Caco-2 (cell line): ENCODE data around the gene SEMG1. TPM values are rescaled to one million over a fixed set of nuclear protein-coding genes. Genes with fewer than 3 reads are reported as not detected.

Experiments used
- BruUV-seq: library from RNA; stranded (reverse); fragments of 400-500 nt; replicated peaks from 2 replicates; lab custom pipeline; 2021; lab: Mats Ljungman, UMichigan
- CTCF ChIA-PET: fragments of 300-600 bp; sonication (Branson Sonifier 250); formaldehyde crosslinking; loops from one replicate; lab custom pipeline; 2022; ENCODE audit warnings: antibody characterized with exemption; lab: Charles Lee
- POLR2A ChIA-PET: fragments of 300-600 bp; sonication (Branson Sonifier 250); formaldehyde crosslinking; loops from one replicate; lab custom pipeline; 2022; ENCODE audit warnings: antibody characterized with exemption; lab: Charles Lee
- DNase-seq, 2 experiments: peaks; one replicate each; pipeline versions ENCODE4 v3.0.0 to v3.0.0-alpha.2; 2020 to 2022
- H3K27me3 ChIP-seq: replicated peaks from 2 replicates; pipeline ENCODE4 v1.6.0; 2011; ENCODE audit warnings: low read length; ENCODE audit not compliant: control insufficient read depth, insufficient read depth
- H3K36me3 ChIP-seq: 2 replicates; pipeline ENCODE4 v1.5.1; 2011; ENCODE audit warnings: low read length; ENCODE audit not compliant: control insufficient read depth, insufficient read depth
- H3K4me1 ChIP-seq: fragments of 250-450 bp; sonication (Bioruptor Pico); 2 replicates; pipeline ENCODE4 v1.5.1; 2020; ENCODE audit warnings: mild to moderate bottlenecking
- H3K4me3 ChIP-seq: 2 replicates; pipeline ENCODE4 v1.5.1; 2011; ENCODE audit warnings: low read depth, mild to moderate bottlenecking, control low read depth, low read length
- H3K9me3 ChIP-seq: fragments of 250-450 bp; sonication (Bioruptor Pico); 2 replicates; pipeline ENCODE4 v1.5.1; 2020; ENCODE audit warnings: mild to moderate bottlenecking, moderate library complexity
- H3K27ac Mint-ChIP-seq: one replicate; pipeline ENCODE4 v1.8.0; 2022; ENCODE audit warnings: mixed read lengths; ENCODE audit not compliant: unreplicated experiment
- H3K27me3 Mint-ChIP-seq: one replicate; pipeline ENCODE4 v1.8.0; 2022; ENCODE audit warnings: mixed read lengths; ENCODE audit not compliant: insufficient read depth, unreplicated experiment
- H3K36me3 Mint-ChIP-seq: one replicate; pipeline ENCODE4 v1.8.0; 2022; ENCODE audit warnings: mild to moderate bottlenecking, mixed read lengths; ENCODE audit not compliant: insufficient read depth, unreplicated experiment
- H3K4me1 Mint-ChIP-seq: one replicate; pipeline ENCODE4 v1.8.0; 2022; ENCODE audit warnings: low read depth, mixed read lengths; ENCODE audit not compliant: unreplicated experiment
- H3K4me3 Mint-ChIP-seq: one replicate; pipeline ENCODE4 v1.8.0; 2022; ENCODE audit warnings: mild to moderate bottlenecking, moderate library complexity, mixed read lengths; ENCODE audit not compliant: unreplicated experiment
- H3K9me3 Mint-ChIP-seq: one replicate; pipeline ENCODE4 v1.8.0; 2022; ENCODE audit warnings: mixed read lengths; ENCODE audit not compliant: unreplicated experiment
- CTCF ChIP-seq, 2 experiments: fragments of 200-600 bp in 1 of 2; IDR thresholded peaks; 1 replicate in 1 of 2; 2 replicates in 1 of 2; pipeline versions ENCODE4 v1.5.1 to v1.8.0; 2011 to 2022; ENCODE audit warnings: antibody characterized with exemption in 1 of 2, control low read depth in 1 of 2, inconsistent platforms in 1 of 2, low read depth in 1 of 2, low read length in 1 of 2, mild to moderate bottlenecking in 1 of 2, moderate library complexity in 1 of 2; ENCODE audit not compliant: insufficient read depth in 1 of 2, severe bottlenecking in 1 of 2, unreplicated experiment in 1 of 2
- intact Hi-C: fragments of 100-400 bp; cut with micrococcal nuclease; formaldehyde crosslinking; loops from one replicate; pipeline ENCODE4 v1.10.0; 2022; ENCODE audit not compliant: unreplicated experiment
- total RNA-seq: library from RNA; stranded (reverse); gene quantifications from 2 replicates; pipeline ENCODE4 v1.2.3, GENCODE V29; 2022

The SEMG1 gene
- total RNA-seq, 1 experiment from 2014 or later, result not detected

- no peaks in the 10 kb centered on the region for H3K9me3 ChIP-seq
- no peak for DNase-seq
- POLR2A ChIA-PET, result no interaction called here
- intact Hi-C loops, result no loop called here
- peaks cover 6% of the 10 kb centered on the region for H3K4me1 ChIP-seq
- H3K27me3 ChIP-seq, result no peaks in the 10 kb centered on the region
- no peak overlapping the region for H3K27ac Mint-ChIP-seq
- peaks cover 6% of the 10 kb centered on the region for H3K4me1 Mint-ChIP-seq
- peaks cover 22% of the 10 kb centered on the region for H3K27me3 Mint-ChIP-seq
- H3K4me3 Mint-ChIP-seq, result no peak overlapping the region
- CTCF ChIA-PET, result interaction anchor here (1.1 kb wide), 1 partner anchor 42 kb away, joined by 3 read pairs; no protein-coding TSS in a partner anchor
- no peak for TF ChIP-seq CTCF (IDR thresholded peaks at IDR 0.05; ENCODE audit: insufficient read depth in 1 of 2, low read depth in 1 of 2, low read length in 1 of 2, severe bottlenecking in 1 of 2, unreplicated experiment in 1 of 2)
- no TSS peak for BruUV-seq
- H3K4me3 ChIP-seq, result no peak overlapping the region
- H3K36me3 Mint-ChIP-seq, result no peaks in the 10 kb centered on the region
- H3K36me3 ChIP-seq, result no peaks in the 10 kb centered on the region
- H3K9me3 Mint-ChIP-seq, result no peaks in the 10 kb centered on the region
Measured at GRCh38 chr20:45251884-45252560, 45.2 kb downstream of the SEMG1 start.

GRCh38 chr20:45253261-45253660 lies 46.4 kb downstream of the SEMG1 start:
- peaks cover 6% of the 10 kb centered on the region for H3K4me1 Mint-ChIP-seq
- POLR2A ChIA-PET, result no interaction called here
- Histone ChIP-seq H3K4me3 (no peak overlapping the region), H3K4me1 (peaks cover 6% of the 10 kb centered on the region), H3K9me3 (no peaks in the 10 kb centered on the region), H3K36me3 (no peaks in the 10 kb centered on the region), H3K27me3 (no peaks in the 10 kb centered on the region)
- no peak for DNase-seq
- peaks cover 16% of the 10 kb centered on the region for H3K27me3 Mint-ChIP-seq
- intact Hi-C loops, result no loop called here
- no peak overlapping the region for H3K4me3 Mint-ChIP-seq
- BruUV-seq, result no TSS peak
- H3K36me3 Mint-ChIP-seq, result no peaks in the 10 kb centered on the region
- H3K27ac Mint-ChIP-seq, result no peak overlapping the region
- H3K9me3 Mint-ChIP-seq, result no peaks in the 10 kb centered on the region
- TF ChIP-seq CTCF (IDR thresholded peaks at IDR 0.05; ENCODE audit: insufficient read depth in 1 of 2, low read depth in 1 of 2, low read length in 1 of 2, severe bottlenecking in 1 of 2, unreplicated experiment in 1 of 2), result no peak
- CTCF ChIA-PET, result interaction anchor here (0.7 to 1.1 kb wide), 2 partner anchors 41 to 542 kb away, joined by 3 read pairs; no protein-coding TSS in a partner anchor

- ChIA-PET CTCF (interaction anchor here (1.0 to 2.1 kb wide), 4 partner anchors 27 to 211 kb away, joined by 3 to 10 read pairs (median 6); no protein-coding TSS in a partner anchor), POLR2A (interaction anchor here (0.6 kb wide), 1 partner anchor 10 kb away, joined by 3 read pairs; no protein-coding TSS in a partner anchor)
- peaks cover 11% of the 10 kb centered on the region for H3K27me3 Mint-ChIP-seq
- H3K27me3 ChIP-seq, result no peaks in the 10 kb centered on the region
- peaks cover 6% of the 10 kb centered on the region for H3K4me1 Mint-ChIP-seq
- no peak within 1 kb of the TSS for H3K4me3 Mint-ChIP-seq
- H3K9me3 ChIP-seq, result no peaks in the 10 kb centered on the region
- intact Hi-C loops, result no loop called here
- H3K4me1 ChIP-seq, result peaks cover 6% of the 10 kb centered on the region
- H3K36me3 Mint-ChIP-seq, result no peaks in the 10 kb centered on the region
- TF ChIP-seq CTCF (IDR thresholded peaks at IDR 0.05; ENCODE audit: insufficient read depth in 1 of 2, low read depth in 1 of 2, low read length in 1 of 2, severe bottlenecking in 1 of 2, unreplicated experiment in 1 of 2), result no peak
- H3K27ac Mint-ChIP-seq, result no peak within 1 kb of the TSS
- H3K4me3 ChIP-seq, result no peak within 1 kb of the TSS
- H3K9me3 Mint-ChIP-seq, result no peaks in the 10 kb centered on the region
- H3K36me3 ChIP-seq, result no peaks in the 10 kb centered on the region
- BruUV-seq, result no TSS peak
- DNase-seq, result peak; percentile 66 to 69
Measured at GRCh38 chr20:45254383-45255262, 47.8 kb downstream of the SEMG1 start, which contains the start of gene SLPI. Gene SLPI, minus strand, starts transcription at chr20:45254564. Its CDS starts 21 bp downstream, at chr20:45254543.
